HG03280 (cell line): ENCODE results near the gene GRIK4.
"Not testable (repeated sequence)": the region's sequence is repeated elsewhere in the genome, so short reads cannot be mapped to it uniquely, and the experiment has no call there.

Experiments
- ATAC-seq: cut with Tn5 transposase; IDR thresholded peaks from one replicate; pipeline ENCODE4 v1.9.1; 2021; ENCODE audit warnings: mild to moderate bottlenecking, moderate library complexity; ENCODE audit not compliant: unreplicated experiment

The GRIK4 gene

DNA sequence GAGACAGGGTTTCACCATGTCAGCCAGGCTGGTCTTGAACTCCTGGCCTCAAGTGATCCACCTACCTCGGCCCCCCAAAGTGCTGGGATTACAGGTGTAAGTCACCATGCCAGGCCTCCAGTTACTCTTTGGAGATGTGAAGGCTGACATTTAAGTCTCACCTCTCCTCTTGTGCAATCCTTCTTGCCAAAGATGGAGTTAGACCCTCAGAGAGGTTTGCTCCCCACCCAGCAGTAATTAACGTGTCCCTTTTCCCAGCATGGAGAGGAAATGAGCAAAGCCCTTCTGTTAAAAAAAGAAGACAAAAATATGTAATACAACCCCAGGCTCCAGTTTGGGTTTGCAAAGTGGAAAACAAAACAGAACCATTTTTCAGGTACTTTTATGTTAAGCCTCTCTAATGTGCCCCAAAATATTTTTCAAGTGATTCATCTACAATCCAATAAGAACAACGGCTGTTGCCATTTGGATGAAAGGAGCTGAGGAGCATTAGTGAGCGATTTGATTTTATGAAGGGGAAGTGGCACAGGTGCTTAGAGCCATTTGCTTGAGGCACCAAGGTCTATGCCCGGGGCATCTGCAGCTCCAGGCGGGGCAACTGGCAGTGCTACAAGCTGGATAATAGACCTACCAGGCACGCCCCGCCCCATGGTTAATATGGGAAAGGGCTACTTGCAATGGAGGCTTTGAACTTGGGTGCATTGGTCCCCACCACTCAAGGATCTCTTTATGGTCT, 57.2 kb downstream of the GRIK4 start:
- no peak for ATAC-seq

DNA sequence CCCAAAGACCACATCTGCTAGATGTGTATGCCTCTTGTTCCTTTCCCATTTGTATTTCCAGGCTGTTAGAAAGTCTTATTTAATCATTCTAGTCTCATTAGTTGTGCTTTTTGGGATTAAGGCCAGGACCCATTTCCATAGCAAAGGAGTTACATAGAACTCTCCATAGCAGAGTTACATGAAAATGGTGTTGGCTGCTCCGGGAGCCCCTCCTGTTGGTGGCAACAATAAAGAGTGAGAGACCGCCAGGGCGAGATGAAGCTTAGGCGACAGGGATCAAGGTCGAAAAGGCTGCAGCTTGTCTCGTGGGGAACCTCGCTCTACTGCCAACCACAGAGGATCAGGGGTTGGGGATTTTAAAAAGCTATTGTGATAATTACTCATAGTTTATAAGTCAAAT, 58.3 kb downstream of the GRIK4 start:
- ATAC-seq: no peak

- ATAC-seq: no peak
Measured at GRCh38 chr11:120571476-120571875, 59.9 kb downstream of the GRIK4 start.

- no peak for ATAC-seq
Measured at GRCh38 chr11:120573756-120574354, 62.3 kb downstream of the GRIK4 start.

- ATAC-seq: no peak
Measured at GRCh38 chr11:120574876-120575275, 63.3 kb downstream of the GRIK4 start.

GRCh38 chr11:120575461-120575860, 63.9 kb downstream of the GRIK4 start:
- ATAC-seq: no peak

DNA sequence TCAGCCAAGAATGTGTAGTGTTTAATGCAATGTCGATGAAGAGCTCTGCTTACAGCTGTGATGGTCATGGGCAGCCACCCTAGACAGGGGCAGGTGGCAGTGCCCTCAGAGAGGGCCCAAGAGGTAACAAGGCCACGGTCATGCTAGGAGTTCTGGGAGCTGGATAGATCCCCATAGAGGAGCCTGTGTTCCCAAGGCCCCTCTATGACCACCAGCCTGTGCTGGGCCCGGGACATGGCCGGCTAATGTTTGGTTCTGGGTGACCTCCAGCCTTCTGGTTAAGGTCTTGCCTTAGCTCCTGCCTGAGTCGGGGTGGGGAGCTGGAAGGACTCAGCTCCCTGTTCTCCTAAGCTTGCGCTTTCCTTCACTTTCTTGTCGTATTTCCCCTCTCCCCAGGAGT, 65.1 kb downstream of the GRIK4 start:
- ATAC-seq: no peak

- ATAC-seq: no peak
Measured at GRCh38 chr11:120577041-120577440, 65.5 kb downstream of the GRIK4 start.

DNA sequence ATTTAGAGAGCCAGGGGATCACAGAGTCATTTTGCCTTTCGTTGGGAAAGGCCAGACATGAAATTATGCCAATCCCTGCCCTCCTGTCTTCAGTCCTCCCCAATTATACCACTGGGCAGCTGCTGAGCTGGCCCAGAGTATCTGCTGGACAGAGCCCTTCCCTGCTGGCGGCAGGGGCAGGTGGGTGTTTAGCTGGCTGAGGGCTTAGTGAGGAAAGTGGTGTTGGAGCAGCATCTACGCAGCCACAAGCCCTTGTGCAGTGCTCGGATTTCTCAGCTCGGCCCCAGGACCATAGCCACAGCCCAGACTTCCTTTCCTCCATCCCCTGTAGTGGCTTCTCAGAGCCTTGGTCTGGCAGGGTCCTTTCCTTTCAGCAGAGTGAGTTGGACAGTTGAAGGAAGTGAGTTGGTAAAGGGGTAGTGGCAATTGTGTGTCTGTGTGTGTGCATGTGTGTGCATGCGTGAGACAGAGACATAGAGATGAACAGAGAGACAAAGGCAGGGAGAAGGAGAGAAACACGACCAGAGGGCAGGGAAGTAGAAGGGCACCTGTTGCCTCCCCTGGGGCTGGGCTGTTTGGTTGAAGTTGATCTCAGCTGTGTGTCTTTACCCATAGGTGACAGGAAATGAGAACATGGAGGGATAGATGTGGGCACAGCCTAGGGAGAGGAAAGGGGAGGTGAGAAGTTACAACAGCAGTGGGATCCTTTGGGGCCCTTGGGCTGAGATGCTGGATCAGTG, 66.2 kb downstream of the GRIK4 start:
- ATAC-seq: no peak

GRCh38 chr11:120578596-120579154, 67.1 kb downstream of the GRIK4 start:
- no peak for ATAC-seq

DNA sequence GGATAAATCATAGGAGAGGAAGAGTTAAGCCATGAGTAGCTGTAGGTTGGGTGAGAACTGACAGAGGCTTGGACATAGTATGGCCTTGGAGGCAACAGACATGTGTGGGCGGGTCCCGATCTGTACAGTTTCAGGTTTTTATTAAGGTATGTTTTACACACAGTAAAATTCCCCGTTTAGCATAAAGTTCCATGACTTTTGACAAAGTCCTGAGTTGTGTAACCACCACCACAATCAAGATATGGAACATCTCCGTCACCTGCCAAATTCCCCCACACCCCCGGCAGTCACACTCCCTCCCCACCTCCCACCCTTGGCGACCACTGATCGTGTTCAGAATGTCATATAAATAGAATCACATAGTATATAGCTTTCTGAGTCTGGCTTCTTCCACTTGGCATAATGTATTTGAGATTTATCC, 68.1 kb downstream of the GRIK4 start:
- ATAC-seq: no peak

DNA sequence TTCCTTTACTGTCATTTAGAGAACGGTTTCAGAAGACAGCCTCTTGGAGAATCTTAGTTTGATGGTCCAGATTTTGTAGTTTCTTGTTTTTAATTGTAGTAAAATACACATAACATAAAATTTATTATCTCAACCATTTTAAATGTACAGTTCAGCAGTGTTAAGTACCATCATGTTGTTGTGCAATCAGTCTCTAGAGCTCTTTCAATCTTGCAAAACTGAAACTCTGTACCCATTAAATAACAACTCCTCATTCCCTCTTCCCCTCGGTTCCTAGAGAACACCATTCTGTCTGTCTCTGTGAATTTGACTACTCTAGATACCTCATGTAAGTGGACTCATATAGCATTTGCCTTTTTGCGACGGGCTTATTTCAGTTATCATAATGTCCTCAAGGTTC, 69.8 kb downstream of the GRIK4 start:
- no peak for ATAC-seq

GRCh38 chr11:120582535-120582934, 71.0 kb downstream of the GRIK4 start:
- ATAC-seq: not testable (repeated sequence)

DNA sequence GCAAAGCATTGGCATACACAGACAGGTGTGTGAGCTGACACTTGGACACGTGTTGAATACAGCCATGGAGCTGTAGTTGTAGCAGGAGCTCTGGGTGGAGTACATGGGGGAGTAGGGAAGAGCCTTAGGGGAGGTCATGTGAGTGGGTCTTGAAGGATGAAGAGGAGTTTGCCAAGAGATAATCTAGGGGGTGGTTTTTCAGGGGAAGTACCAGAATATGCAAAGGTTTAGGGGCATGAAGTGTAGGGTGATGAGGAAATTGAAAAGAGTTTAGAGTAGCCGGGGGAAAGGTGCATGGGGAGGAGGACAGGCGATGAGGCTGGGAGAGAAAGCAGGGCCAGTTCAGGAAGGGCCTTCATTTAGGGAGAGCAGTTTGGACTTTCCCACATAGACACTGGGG, 74.5 kb downstream of the GRIK4 start:
- ATAC-seq: no peak

DNA sequence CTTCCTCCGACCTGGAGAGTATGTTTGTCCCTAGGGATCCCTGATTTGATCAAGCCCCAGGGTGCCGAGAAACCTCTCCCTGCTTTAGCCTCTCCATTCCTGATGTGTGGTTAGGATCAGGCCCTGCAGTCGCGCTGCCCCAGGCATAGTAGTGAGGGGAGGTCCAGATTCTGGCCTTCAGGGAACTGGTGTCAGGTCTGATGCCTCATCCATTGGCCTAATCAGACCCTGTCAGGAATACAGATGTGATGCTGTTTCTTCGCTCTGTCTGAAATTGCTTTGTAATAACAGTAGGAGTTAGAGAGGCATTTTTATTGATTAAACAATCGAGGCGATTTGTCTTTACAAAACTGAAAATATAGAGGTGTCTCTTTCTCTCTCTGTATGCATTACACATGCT, 75.2 kb downstream of the GRIK4 start:
- ATAC-seq: no peak

DNA sequence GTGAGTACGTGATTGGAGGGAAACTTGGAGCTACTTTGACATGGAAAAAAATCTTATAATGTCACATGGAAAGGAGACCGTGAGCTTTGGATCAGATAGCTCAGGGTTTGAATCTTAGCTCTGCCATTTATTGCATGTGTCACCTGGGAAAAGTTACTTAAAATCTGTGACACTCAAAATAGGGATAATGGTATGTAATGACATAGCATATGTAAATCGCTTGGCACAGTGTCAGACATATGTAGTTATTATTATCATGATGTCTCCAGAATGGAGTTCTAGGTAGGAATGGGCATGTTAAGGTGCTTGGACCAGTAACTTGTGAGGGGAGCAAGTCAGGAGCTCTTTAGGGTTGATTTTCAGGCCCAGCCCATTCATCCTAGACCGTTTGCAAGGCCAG, 75.8 kb downstream of the GRIK4 start:
- no peak for ATAC-seq

- ATAC-seq: no peak
Measured at GRCh38 chr11:120589376-120589775, 77.8 kb downstream of the GRIK4 start.

GRCh38 chr11:120590472-120590871, 78.9 kb downstream of the GRIK4 start:
- no peak for ATAC-seq

GRCh38 chr11:120594746-120595145, 83.2 kb downstream of the GRIK4 start:
- no peak for ATAC-seq

- ATAC-seq: no peak
Measured at GRCh38 chr11:120595557-120595956, 84.0 kb downstream of the GRIK4 start.

DNA sequence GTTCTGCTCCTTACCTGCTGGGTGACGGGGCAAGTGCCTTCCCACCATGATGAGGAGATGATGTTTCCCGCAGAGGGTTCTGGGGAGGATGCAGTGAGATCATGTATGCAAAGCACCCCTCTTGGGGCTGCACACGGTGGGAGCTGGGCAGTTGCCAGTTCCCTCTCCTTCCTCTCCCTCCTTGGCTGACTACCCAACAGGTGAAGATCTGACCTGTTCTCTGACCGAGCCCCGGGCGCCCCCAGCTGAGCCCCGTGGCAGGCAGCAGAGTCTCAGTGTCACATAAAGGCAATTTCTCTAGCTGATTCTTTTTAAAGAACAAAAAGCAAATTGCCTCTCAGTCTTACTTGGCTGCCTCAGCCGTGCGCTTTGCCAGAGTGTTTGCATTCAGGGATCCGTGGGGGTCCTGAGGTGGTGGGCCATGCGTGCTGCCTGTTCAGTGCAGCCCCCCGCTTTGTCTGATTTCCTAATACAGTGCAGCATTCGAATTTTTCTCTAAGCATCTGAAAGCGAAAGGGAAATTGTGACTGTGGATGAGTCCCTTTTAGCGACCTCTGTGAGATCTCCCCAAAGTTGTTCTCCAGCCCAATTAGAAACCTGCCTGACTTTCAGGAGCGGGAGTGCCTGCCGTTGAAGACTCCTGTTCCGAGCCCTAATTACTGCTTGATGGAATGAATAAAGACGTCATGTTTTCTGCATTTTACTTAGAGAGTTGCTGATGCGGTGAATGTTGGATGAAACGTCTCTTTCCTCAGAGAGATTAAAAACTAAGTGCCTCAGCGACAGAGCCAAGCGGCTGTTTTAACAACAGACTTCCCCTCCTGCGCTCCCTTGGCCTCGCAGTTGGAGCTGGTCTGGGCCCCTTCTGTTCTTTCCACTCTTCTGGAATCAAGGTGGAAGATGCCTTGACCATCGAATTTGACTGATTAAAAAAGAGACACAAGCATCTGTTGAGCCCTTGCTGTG, 86.0 kb downstream of the GRIK4 start:
- ATAC-seq: no peak
